Keratinocyte (primary cell): ENCODE measurements around the gene TCF19. TPM values are rescaled to one million over a fixed set of nuclear protein-coding genes. Genes with fewer than 3 reads are reported as not detected.
"Not testable (repeated sequence)": the region's sequence is repeated elsewhere in the genome, so short reads cannot be mapped to it uniquely, and the experiment has no call there.

Experiments used
- DNase-seq: peaks from one replicate; pipeline ENCODE4 v3.0.0-alpha.2; 2011; ENCODE audit warnings: low read depth, missing footprints, low spot score
- FAIRE-seq: peaks from 2 replicates; lab custom pipeline; 2011; peaks lifted over from hg19 to GRCh38; lab: Jason Lieb, UNC
- H2AFZ ChIP-seq: 2 replicates; pipeline ENCODE4 v1.6.0; 2012; ENCODE audit warnings: low read length, control low read depth, inconsistent platforms; ENCODE audit not compliant: control insufficient read depth
- H3K27ac ChIP-seq: 2 replicates; pipeline ENCODE4 v1.5.1; 2011; ENCODE audit warnings: low read length; ENCODE audit not compliant: control insufficient read depth, insufficient read depth
- H3K27me3 ChIP-seq: 3 replicates; pipeline ENCODE4 v1.6.0; 2011; ENCODE audit warnings: low read length; ENCODE audit not compliant: control insufficient read depth, insufficient read depth; ENCODE audit errors: extremely low read depth
- H3K36me3 ChIP-seq, 2 experiments: 2 replicates in 1 of 2; 3 replicates in 1 of 2; pipeline ENCODE4 v1.5.1; 2011; ENCODE audit warnings: low read length in 2 of 2, mild to moderate bottlenecking in 1 of 2; ENCODE audit not compliant: control insufficient read depth in 2 of 2, insufficient read depth in 2 of 2; ENCODE audit errors: extremely low read depth in 1 of 2
- H3K4me1 ChIP-seq: 3 replicates; pipeline ENCODE4 v1.5.1; 2011; ENCODE audit warnings: low read length; ENCODE audit not compliant: control insufficient read depth, insufficient read depth; ENCODE audit errors: extremely low read depth
- H3K4me2 ChIP-seq: 3 replicates; pipeline ENCODE4 v1.6.0; 2011; ENCODE audit warnings: low read depth, low read length; ENCODE audit not compliant: control insufficient read depth, insufficient read depth; ENCODE audit errors: extremely low read depth
- H3K4me3 ChIP-seq, 3 experiments: fragments of 200-600 bp in 1 of 3; sonication (generic) in 1 of 3; 2 replicates in 2 of 3; 3 replicates in 1 of 3; pipeline ENCODE4 v1.5.1; 2011 to 2016; ENCODE audit warnings: low read length in 3 of 3, mild to moderate bottlenecking in 3 of 3, control low read depth in 2 of 3, inconsistent platforms in 1 of 3, low read depth in 1 of 3, mixed read lengths in 1 of 3, mixed run types in 1 of 3, moderate library complexity in 1 of 3; ENCODE audit not compliant: control insufficient read depth in 2 of 3, insufficient read depth in 2 of 3; ENCODE audit errors: extremely low read depth in 1 of 3
- H3K79me2 ChIP-seq: 2 replicates; pipeline ENCODE4 v1.6.0; 2012; ENCODE audit warnings: low read length; ENCODE audit not compliant: control insufficient read depth, insufficient read depth
- H3K9ac ChIP-seq: 3 replicates; pipeline ENCODE4 v1.6.0; 2011; ENCODE audit warnings: low read length; ENCODE audit not compliant: control insufficient read depth, insufficient read depth; ENCODE audit errors: extremely low read depth
- H3K9me1 ChIP-seq: 3 replicates; pipeline ENCODE4 v1.6.0; 2011; ENCODE audit warnings: low read length; ENCODE audit not compliant: control insufficient read depth, insufficient read depth; ENCODE audit errors: extremely low read depth
- H3K9me3 ChIP-seq: 2 replicates; pipeline ENCODE4 v1.5.1; 2012; ENCODE audit warnings: low read depth, low read length; ENCODE audit not compliant: control insufficient read depth
- H4K20me1 ChIP-seq: 3 replicates; pipeline ENCODE4 v1.6.0; 2011; ENCODE audit warnings: low read length; ENCODE audit not compliant: control insufficient read depth, insufficient read depth; ENCODE audit errors: extremely low read depth
- EZH2 ChIP-seq: IDR thresholded peaks from one replicate; pipeline ENCODE4 v1.6.1; 2012; ENCODE audit warnings: inconsistent platforms, mild to moderate bottlenecking, low read length, moderate library complexity
- dilution Hi-C: fragments of 300-500 bp; cut with MboI; formaldehyde crosslinking; loops from one replicate; pipeline ENCODE4 v1.7.0; 2020; ENCODE audit warnings: low sequenced_read_pairs; ENCODE audit not compliant: extremely low pct_ligation_motif_present
- polyA plus RNA-seq, 5 experiments: library from polyadenylated mRNA; depleted of rRNA in 3 of 5; stranded (reverse) in 3 of 5; stranded (forward) in 1 of 5; unstranded in 1 of 5; fragments of >200 nt; gene quantifications; 1 replicate in 1 of 5; 2 replicates in 3 of 5; 3 replicates in 1 of 5; pipeline versions ENCODE4 v1.2.1 to v1.2.3, GENCODE V29; 2011 to 2012; ENCODE audit warnings: missing spikeins in 2 of 5, low read depth in 1 of 5, low replicate concordance in 1 of 5
- TF ChIP-seq, protein P1 (sequence below), 3 experiments: IDR thresholded peaks in 1 of 3; conservative IDR thresholded peaks in 1 of 3; optimal IDR thresholded peaks in 1 of 3; 2 replicates in 2 of 3; 3 replicates in 1 of 3; pipeline versions ENCODE3 to v1.5.1; 2011; ENCODE audit warnings: low read length in 3 of 3, mild to moderate bottlenecking in 3 of 3, moderate library complexity in 2 of 3, control low read depth in 1 of 3, inconsistent platforms in 1 of 3; ENCODE audit not compliant: insufficient read depth in 2 of 3; ENCODE audit errors: extremely low read depth in 1 of 3

Gene TCF19
- polyA plus RNA-seq, 1 donor (not counting 4 experiments of a cell fraction or from before 2014, with no cell fraction given), result 7.4 TPM

DNA sequence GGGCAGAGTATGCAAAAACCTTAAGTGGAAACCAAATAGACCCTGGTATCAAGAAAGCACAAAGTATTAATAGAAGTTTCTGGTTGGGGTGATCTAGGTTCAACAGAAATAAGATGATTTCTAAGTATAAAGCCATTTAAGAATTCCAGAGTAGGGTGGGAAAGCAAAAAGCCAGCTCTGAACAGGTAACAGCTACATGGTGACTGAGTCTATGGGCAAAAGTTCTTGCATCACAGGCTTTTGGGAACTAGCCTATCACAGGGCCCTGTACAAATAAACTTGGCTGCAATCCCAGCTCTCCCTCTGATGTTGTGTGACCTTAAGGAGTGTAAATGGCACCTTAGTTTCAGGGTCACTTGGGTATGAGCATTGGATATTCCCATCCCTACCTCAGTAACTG is 5.5 kb downstream of the TCF19 start:
- no peak for TF ChIP-seq EZH2
- TF ChIP-seq, protein P1, sequence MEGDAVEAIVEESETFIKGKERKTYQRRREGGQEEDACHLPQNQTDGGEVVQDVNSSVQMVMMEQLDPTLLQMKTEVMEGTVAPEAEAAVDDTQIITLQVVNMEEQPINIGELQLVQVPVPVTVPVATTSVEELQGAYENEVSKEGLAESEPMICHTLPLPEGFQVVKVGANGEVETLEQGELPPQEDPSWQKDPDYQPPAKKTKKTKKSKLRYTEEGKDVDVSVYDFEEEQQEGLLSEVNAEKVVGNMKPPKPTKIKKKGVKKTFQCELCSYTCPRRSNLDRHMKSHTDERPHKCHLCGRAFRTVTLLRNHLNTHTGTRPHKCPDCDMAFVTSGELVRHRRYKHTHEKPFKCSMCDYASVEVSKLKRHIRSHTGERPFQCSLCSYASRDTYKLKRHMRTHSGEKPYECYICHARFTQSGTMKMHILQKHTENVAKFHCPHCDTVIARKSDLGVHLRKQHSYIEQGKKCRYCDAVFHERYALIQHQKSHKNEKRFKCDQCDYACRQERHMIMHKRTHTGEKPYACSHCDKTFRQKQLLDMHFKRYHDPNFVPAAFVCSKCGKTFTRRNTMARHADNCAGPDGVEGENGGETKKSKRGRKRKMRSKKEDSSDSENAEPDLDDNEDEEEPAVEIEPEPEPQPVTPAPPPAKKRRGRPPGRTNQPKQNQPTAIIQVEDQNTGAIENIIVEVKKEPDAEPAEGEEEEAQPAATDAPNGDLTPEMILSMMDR (optimal IDR thresholded peaks at IDR 0.05 in 1 of 3, IDR thresholded peaks at IDR 0.05 in 1 of 3, conservative IDR thresholded peaks at IDR 0.05 in 1 of 3; ENCODE audit: extremely low read depth in 1 of 3, insufficient read depth in 2 of 3, low read length in 3 of 3), result no peak
- dilution Hi-C loops, result no loop called here
- DNase-seq (no peak), FAIRE-seq (no peak)
- H3K9ac ChIP-seq, result no peak overlapping the region
- peaks cover 0 to 3% of the 10 kb centered on the region in 2 experiments for H3K36me3 ChIP-seq
- H2AFZ ChIP-seq, result no peak overlapping the region
- no peak overlapping the region for H3K4me3 ChIP-seq
- H3K4me2 ChIP-seq, result no peak overlapping the region
- H3K4me1 ChIP-seq, result peaks cover 11% of the 10 kb centered on the region
- no peaks in the 10 kb centered on the region for H3K9me3 ChIP-seq
- H3K27me3 ChIP-seq, result no peaks in the 10 kb centered on the region
- H4K20me1 ChIP-seq, result no peaks in the 10 kb centered on the region
- no peaks in the 10 kb centered on the region for H3K9me1 ChIP-seq
- H3K27ac ChIP-seq, result no peak overlapping the region
- peaks cover 7% of the 10 kb centered on the region for H3K79me2 ChIP-seq

DNA sequence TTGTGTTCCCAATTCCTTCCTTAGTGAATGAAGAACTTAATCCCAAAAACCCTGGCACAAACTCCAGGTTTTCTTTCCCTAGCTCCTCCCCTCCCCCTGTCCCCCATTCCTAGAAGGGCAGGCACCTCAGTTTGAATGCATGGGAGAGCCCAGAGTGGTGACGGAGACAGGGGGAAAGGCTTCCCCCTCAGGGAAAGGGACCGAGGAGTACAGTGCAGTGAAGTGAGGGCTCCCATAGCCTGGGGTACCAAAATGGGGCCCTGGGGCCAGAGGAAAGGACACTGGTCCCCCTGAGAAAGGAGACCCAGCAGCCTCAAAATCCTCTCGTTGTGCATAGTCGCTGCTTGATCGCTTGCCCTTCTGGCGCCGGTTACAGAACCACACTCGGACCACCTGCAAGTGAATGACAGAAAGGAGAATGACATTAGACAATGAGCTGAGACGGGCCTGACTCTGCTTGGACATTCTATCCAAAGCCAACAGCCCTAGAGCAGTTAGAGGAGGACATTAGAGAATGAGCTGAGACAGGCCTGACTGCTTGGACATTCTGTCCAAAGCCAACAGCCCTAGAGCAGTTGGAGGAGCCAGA is 6.2 kb downstream of the TCF19 start:
- dilution Hi-C loops, H3K36me3 ChIP-seq, H2AFZ ChIP-seq, FAIRE-seq, DNase-seq, H4K20me1 ChIP-seq, H3K9me1 ChIP-seq, H3K4me3 ChIP-seq, H3K9me3 ChIP-seq, H3K4me2 ChIP-seq, H3K27me3 ChIP-seq, H3K79me2 ChIP-seq, H3K27ac ChIP-seq, H3K9ac ChIP-seq: not testable (repeated sequence)
- H3K4me1 ChIP-seq, result peaks cover 15% of the 10 kb centered on the region

- H2AFZ ChIP-seq, DNase-seq, H3K9me1 ChIP-seq, H3K79me2 ChIP-seq, H3K9me3 ChIP-seq, FAIRE-seq, H3K4me2 ChIP-seq, H4K20me1 ChIP-seq, H3K9ac ChIP-seq, H3K27ac ChIP-seq, H3K27me3 ChIP-seq, H3K4me3 ChIP-seq, dilution Hi-C loops, H3K36me3 ChIP-seq: not testable (repeated sequence)
- H3K4me1 ChIP-seq, result peaks cover 10% of the 10 kb centered on the region
Measured at GRCh38 chr6:31165064-31165832, 6.9 kb downstream of the TCF19 start.
